HepG2 (cell line): ENCODE data around the gene GPR179. TPM values are rescaled to one million over a fixed set of nuclear protein-coding genes. Genes with fewer than 3 reads are reported as not detected.

Experiments
- ATAC-seq: fragments of 200-7000 bp; cut with Tn5 transposase; 3 replicates; pipeline ENCODE4 v1.9.1; 2020; ENCODE audit warnings: mild to moderate bottlenecking, moderate library complexity
- BruUV-seq: library from RNA; stranded (reverse); fragments of 400-500 nt; replicated peaks from 2 replicates; lab custom pipeline; 2021; lab: Mats Ljungman, UMichigan
- CTCF ChIA-PET: fragments of 300-600 bp; formaldehyde crosslinking; extraction: SDS; loops from one replicate; lab custom pipeline; 2021; ENCODE audit warnings: low total read pairs, inconsistent platforms, low intra/inter-chr PET ratio; lab: Yijun Ruan, JAX
- POLR2A ChIA-PET: fragments of 350-600 bp; sonication (Branson Sonifier 250); formaldehyde crosslinking; loops from one replicate; lab custom pipeline; 2020; ENCODE audit warnings: antibody characterized with exemption, inconsistent platforms; lab: Yijun Ruan, JAX
- DNase-seq: peaks from one replicate; pipeline ENCODE4 v3.0.0-alpha.2; 2015; ENCODE audit warnings: low spot score
- FAIRE-seq: peaks from 3 replicates; lab custom pipeline; 2011; peaks lifted over from hg19 to GRCh38; lab: Jason Lieb, UNC
- H2AFZ ChIP-seq: one replicate; pipeline ENCODE4 v1.6.1; 2011; ENCODE audit warnings: low read length, inconsistent platforms
- H3K27ac ChIP-seq: fragments of 300-600 bp; 3 replicates; pipeline ENCODE4 v1.8.0; 2011; ENCODE audit warnings: mixed run types, mild to moderate bottlenecking, mixed read lengths, low read length, inconsistent platforms; ENCODE audit not compliant: insufficient read depth; ENCODE audit errors: extremely low read length
- H3K27me3 ChIP-seq, 2 experiments: fragments of 200-600 bp in 1 of 2; 2 replicates in 1 of 2; 3 replicates in 1 of 2; pipeline versions ENCODE4 v1.6.0 to v1.8.0; 2011; ENCODE audit warnings: low read length in 2 of 2, mild to moderate bottlenecking in 2 of 2, moderate library complexity in 2 of 2, inconsistent platforms in 1 of 2; ENCODE audit not compliant: insufficient read depth in 2 of 2, control insufficient read depth in 1 of 2
- H3K36me3 ChIP-seq, 2 experiments: fragments of 200-600 bp in 1 of 2; replicated peaks in 1 of 2; 2 replicates in 1 of 2; 3 replicates in 1 of 2; pipeline versions ENCODE4 v1.5.1 to v1.8.0; 2011; ENCODE audit warnings: low read length in 2 of 2, inconsistent platforms in 1 of 2; ENCODE audit not compliant: insufficient read depth in 2 of 2, control insufficient read depth in 1 of 2
- H3K4me1 ChIP-seq: 2 replicates; pipeline ENCODE4 v1.5.1; 2012; ENCODE audit warnings: low read length, inconsistent platforms; ENCODE audit not compliant: insufficient read depth
- H3K4me2 ChIP-seq: 2 replicates; pipeline ENCODE4 v1.6.0; 2011; ENCODE audit warnings: low read depth, low read length, inconsistent platforms
- H3K4me3 ChIP-seq, 3 experiments: fragments of 200-600 bp in 1 of 3; sonication (generic), shearing (Covaris generic) in 1 of 3; replicated peaks in 1 of 3; 2 replicates each; pipeline ENCODE4 v1.5.1; 2011 to 2016; ENCODE audit warnings: low read length in 3 of 3, inconsistent platforms in 2 of 3, low read depth in 2 of 3, mild to moderate bottlenecking in 2 of 3, control low read depth in 1 of 3, mixed read lengths in 1 of 3; ENCODE audit not compliant: insufficient read depth in 1 of 3
- H3K79me2 ChIP-seq: one replicate; pipeline ENCODE4 v1.6.1; 2011; ENCODE audit warnings: low read length, inconsistent platforms; ENCODE audit not compliant: insufficient read depth
- H3K9ac ChIP-seq: 2 replicates; pipeline ENCODE4 v1.6.0; 2011; ENCODE audit warnings: mild to moderate bottlenecking, low read depth, low read length, inconsistent platforms; ENCODE audit not compliant: insufficient read depth
- H3K9me3 ChIP-seq: 2 replicates; pipeline ENCODE4 v1.5.1; 2012; ENCODE audit warnings: mild to moderate bottlenecking, low read length
- H4K20me1 ChIP-seq: 2 replicates; pipeline ENCODE4 v1.6.0; 2011; ENCODE audit warnings: inconsistent platforms, mild to moderate bottlenecking, low read length, moderate library complexity; ENCODE audit not compliant: insufficient read depth
- CTCF ChIP-seq: sonication (generic); formaldehyde crosslinking; IDR thresholded peaks from 2 replicates; pipeline ENCODE4 v1.5.0; 2020; ENCODE audit warnings: mild to moderate bottlenecking, missing genetic modification reagents, moderate library complexity
- FOXA3 ChIP-seq: IDR thresholded peaks from 2 replicates; pipeline ENCODE4 v1.6.1; 2016; ENCODE audit warnings: missing genetic modification reagents, missing compliant biosample characterization
- HMGXB4 ChIP-seq, 2 experiments: sonication (generic) in 1 of 2; formaldehyde crosslinking in 1 of 2; IDR thresholded peaks; 2 replicates each; pipeline versions ENCODE4 v1.4.0 to v1.6.1; 2018 to 2020; ENCODE audit warnings: missing genetic modification reagents in 2 of 2, borderline replicate concordance in 1 of 2, low read depth in 1 of 2, mild to moderate bottlenecking in 1 of 2, missing biosample characterization in 1 of 2
- HNF1A ChIP-seq, 2 experiments: sonication (generic) in 1 of 2; formaldehyde crosslinking in 1 of 2; IDR thresholded peaks; 2 replicates each; pipeline versions ENCODE4 v1.4.0 to v1.6.1; 2016 to 2020; ENCODE audit warnings: borderline replicate concordance in 1 of 2, low read depth in 1 of 2, mild to moderate bottlenecking in 1 of 2, missing genetic modification reagents in 1 of 2
- POLR2A ChIP-seq, 2 experiments: IDR thresholded peaks; 2 replicates each; pipeline ENCODE4 v1.6.1; 2011; ENCODE audit warnings: low read depth in 2 of 2, low read length in 2 of 2, mild to moderate bottlenecking in 1 of 2, moderate library complexity in 1 of 2; ENCODE audit not compliant: insufficient read depth in 1 of 2
- SMC3 ChIP-seq: IDR thresholded peaks from 2 replicates; pipeline ENCODE4 v1.6.1; 2011; ENCODE audit warnings: low read length, improper control_type of control experiment
- STAG1 ChIP-seq: sonication (generic); formaldehyde crosslinking; IDR thresholded peaks from 2 replicates; pipeline ENCODE4 v1.4.0; 2020; ENCODE audit warnings: missing genetic modification reagents
- XRCC5 ChIP-seq: fragments of 200-400 bp; formaldehyde crosslinking; optimal IDR thresholded peaks from 2 replicates; pipeline ENCODE3; 2017; ENCODE audit warnings: mild to moderate bottlenecking, low read length
- ZBTB4 ChIP-seq: sonication (generic); formaldehyde crosslinking; IDR thresholded peaks from 2 replicates; pipeline ENCODE4 v1.4.0; 2020; ENCODE audit warnings: missing genetic modification reagents, mild to moderate bottlenecking, borderline replicate concordance
- ZC3H4 ChIP-seq: sonication (generic); formaldehyde crosslinking; IDR thresholded peaks from 2 replicates; pipeline ENCODE4 v1.4.0; 2020; ENCODE audit warnings: missing genetic modification reagents, borderline replicate concordance
- ZFP36L2 ChIP-seq: sonication (generic); formaldehyde crosslinking; IDR thresholded peaks from 2 replicates; pipeline ENCODE4 v1.4.0; 2020; ENCODE audit warnings: missing genetic modification reagents
- WGBS: methylation state at CpG from one replicate; pipeline ENCODE4 v1.1.6; 2017; ENCODE audit warnings: low lambda C conversion rate; 5-methylcytosine and 5-hydroxymethylcytosine counted together
- in situ Hi-C: cut with HindIII; loops from 2 replicates; pipeline ENCODE4 v1.10.0; 2017; ENCODE audit warnings: low pct_unique_long_range_greater_than_20kb; ENCODE audit not compliant: extremely low pct_ligation_motif_present
- intact Hi-C: fragments of 100-400 bp; cut with micrococcal nuclease; formaldehyde crosslinking; loops from one replicate; pipeline ENCODE4 v1.10.0; 2022; ENCODE audit not compliant: unreplicated experiment
- polyA plus RNA-seq, 8 experiments: library from polyadenylated mRNA; depleted of rRNA in 3 of 8; stranded (reverse) in 7 of 8; unstranded in 1 of 8; fragments of >200 nt; fragmentation: Illumina TruSeq in 4 of 8; extraction: Trizol in 4 of 8; gene quantifications; 2 replicates each; pipeline versions ENCODE4 v1.2.1 to v1.2.3, GENCODE V29; 2011 to 2016; ENCODE audit warnings: low read depth in 4 of 8, missing spikeins in 1 of 8, mixed read lengths in 1 of 8; ENCODE audit not compliant: insufficient read depth in 1 of 8
- total RNA-seq, 5 experiments: library from RNA; depleted of rRNA; stranded (reverse); fragments of >200 nt; fragmentation: Illumina TruSeq; extraction: Trizol; gene quantifications; 2 replicates each; pipeline ENCODE4 v1.2.3, GENCODE V29; 2016; ENCODE audit warnings: low read depth in 1 of 5

Gene GPR179
- total and polyA plus RNA-seq, 2 of the 13 experiments (the other 11 are each of a cell fraction or from before 2014, with no cell fraction given), result 0.03 TPM; not detected in 1

GRCh38 chr17:38322156-38322779 lies 21.5 kb downstream of the GPR179 start:
- no peaks in the 10 kb centered on the region for H3K9me3 ChIP-seq
- ChIA-PET CTCF (no interaction called here), POLR2A (interaction anchor here (1.1 to 1.9 kb wide), 2 partner anchors 8 to 29 kb away, joined by 5 to 7 read pairs; partner anchors contain the start of gene SOCS7)
- FAIRE-seq (no peak), DNase-seq (peak; percentile 48), ATAC-seq (peak; percentile 88)
- 26% methylated on average over 8 of the region's 8 CpGs for WGBS
- H4K20me1 ChIP-seq, result no peaks in the 10 kb centered on the region
- no peaks in the 10 kb centered on the region for H3K27me3 ChIP-seq
- H3K79me2 ChIP-seq, result no peaks in the 10 kb centered on the region
- H2AFZ ChIP-seq, result no peak overlapping the region
- peaks cover 23 to 44% of the 10 kb centered on the region in 2 experiments for H3K36me3 ChIP-seq
- BruUV-seq, result no TSS peak
- no peak overlapping the region for H3K9ac ChIP-seq
- no peak overlapping the region for H3K4me3 ChIP-seq
- intact Hi-C loops (no loop called here), in situ Hi-C loops (no loop called here)
- H3K4me2 ChIP-seq, result no peak overlapping the region
- no peak overlapping the region for H3K27ac ChIP-seq
- peaks cover 17% of the 10 kb centered on the region for H3K4me1 ChIP-seq
- no peak for TF ChIP-seq ZC3H4 (CRISPR knock-in tag)
- peak; percentile 45 for TF ChIP-seq XRCC5
- 0 out of 4 replicates have a peak, but pooled peaks of 1 of the 2 experiments have one; percentile 34 for TF ChIP-seq HMGXB4 (CRISPR knock-in tag; IDR thresholded peaks at IDR 0.05; ENCODE audit: borderline replicate concordance in 1 of 2, low read depth in 1 of 2)
- TF ChIP-seq ZFP36L2 (CRISPR knock-in tag), result no peak
- TF ChIP-seq HNF1A (IDR thresholded peaks at IDR 0.05; ENCODE audit: low read depth), result no peak
- no peak for TF ChIP-seq HNF1A (CRISPR knock-in tag; IDR thresholded peaks at IDR 0.05; ENCODE audit: borderline replicate concordance)
- TF ChIP-seq FOXA3, result no peak
- peak; percentile 73 for TF ChIP-seq CTCF (CRISPR knock-in tag)
- peak; percentile 47 for TF ChIP-seq SMC3
- no peak for TF ChIP-seq ZBTB4 (CRISPR knock-in tag)
- 0 out of 4 replicates have a peak, but pooled peaks of 1 of the 2 experiments have one; percentile 25 for TF ChIP-seq POLR2A (IDR thresholded peaks at IDR 0.05; ENCODE audit: insufficient read depth in 1 of 2, low read depth in 2 of 2, low read length in 2 of 2)
- TF ChIP-seq STAG1 (CRISPR knock-in tag), result peak; percentile 51
